Measurements from ENCODE around the gene PACSIN2. TPM values are rescaled to one million over a fixed set of nuclear protein-coding genes. Genes with fewer than 3 reads are reported as not detected.
A peak's percentile ranks its signal among the peaks of the same experiment; 100 is the strongest.

The PACSIN2 gene
- total RNA-seq, 1 donor from 2014 or later, result 46.2 TPM

GRCh38 chr22:42913874-42914510 is 101.0 kb downstream of the PACSIN2 start:
- intact Hi-C loops (cut with DNase I), result no loop called here
- Histone ChIP-seq H3K4me1 (peaks cover 22% of the 10 kb centered on the region), H3K27ac (no peak overlapping the region), H3K36me3 (no peaks in the 10 kb centered on the region), H3K4me3 (no peak overlapping the region), H3K9me3 (no peaks in the 10 kb centered on the region), H3K27me3 (no peaks in the 10 kb centered on the region)
- DNase-seq (ENCODE audit: extremely low spot score in 2 of 2), result no peak
- TF ChIP-seq CTCF (IDR thresholded peaks at IDR 0.05) (no peak), POLR2AphosphoS5 (IDR thresholded peaks at IDR 0.05; ENCODE audit: insufficient read depth in 1 of 2, low read depth in 1 of 2) (no peak), POLR2A (IDR thresholded peaks at IDR 0.05) (no peak)

- H3K4me1 ChIP-seq, result peaks cover 31% of the 10 kb centered on the region
- TF ChIP-seq CTCF (IDR thresholded peaks at IDR 0.05) (no peak), POLR2A (IDR thresholded peaks at IDR 0.05) (no peak), POLR2AphosphoS5 (IDR thresholded peaks at IDR 0.05; ENCODE audit: insufficient read depth in 1 of 2, low read depth in 1 of 2) (no peak)
- no peak overlapping the region for H3K4me3 ChIP-seq
- no peaks in the 10 kb centered on the region for H3K9me3 ChIP-seq
- no peak overlapping the region for H3K27ac ChIP-seq
- intact Hi-C loops (cut with DNase I), result no loop called here
- no peaks in the 10 kb centered on the region for H3K36me3 ChIP-seq
- no peak for DNase-seq (ENCODE audit: extremely low spot score in 2 of 2)
- no peaks in the 10 kb centered on the region for H3K27me3 ChIP-seq
Observed at GRCh38 chr22:42912059-42912458, 102.9 kb downstream of the PACSIN2 start.

- no peaks in the 10 kb centered on the region for H3K27me3 ChIP-seq
- intact Hi-C loops (cut with DNase I), result no loop called here
- H3K9me3 ChIP-seq, result no peaks in the 10 kb centered on the region
- TF ChIP-seq CTCF (IDR thresholded peaks at IDR 0.05), result no peak
- H3K4me3 ChIP-seq, result no peak overlapping the region
- peaks cover 44% of the 10 kb centered on the region for H3K4me1 ChIP-seq
- DNase-seq (ENCODE audit: extremely low spot score in 2 of 2), result no peak
- H3K36me3 ChIP-seq, result no peaks in the 10 kb centered on the region
- H3K27ac ChIP-seq, result no peak overlapping the region
Observed at GRCh38 chr22:42910221-42910942, 104.6 kb downstream of the PACSIN2 start.

GRCh38 chr22:42909363-42910058 is 105.4 kb downstream of the PACSIN2 start:
- DNase-seq (ENCODE audit: extremely low spot score in 2 of 2), result no peak
- Histone ChIP-seq H3K4me1 (peaks cover 50% of the 10 kb centered on the region), H3K27ac (no peak overlapping the region), H3K9me3 (no peaks in the 10 kb centered on the region), H3K36me3 (no peaks in the 10 kb centered on the region), H3K27me3 (no peaks in the 10 kb centered on the region), H3K4me3 (no peak overlapping the region)
- intact Hi-C loops (cut with DNase I), result no loop called here
- TF ChIP-seq CTCF (IDR thresholded peaks at IDR 0.05), result no peak
- TF ChIP-seq POLR2AphosphoS5 (IDR thresholded peaks at IDR 0.05; ENCODE audit: insufficient read depth in 1 of 2, low read depth in 1 of 2), result no peak
- TF ChIP-seq POLR2A (IDR thresholded peaks at IDR 0.05), result no peak

- intact Hi-C loops (cut with DNase I), result no loop called here
- DNase-seq (ENCODE audit: extremely low spot score in 2 of 2), result no peak
- no peak for TF ChIP-seq POLR2AphosphoS5 (IDR thresholded peaks at IDR 0.05; ENCODE audit: insufficient read depth in 1 of 2, low read depth in 1 of 2)
- no peak for TF ChIP-seq POLR2A (IDR thresholded peaks at IDR 0.05)
- no peak for TF ChIP-seq CTCF (IDR thresholded peaks at IDR 0.05)
- no peak overlapping the region for H3K4me3 ChIP-seq
- peaks cover 50% of the 10 kb centered on the region for H3K4me1 ChIP-seq
- no peaks in the 10 kb centered on the region for H3K27me3 ChIP-seq
- no peaks in the 10 kb centered on the region for H3K9me3 ChIP-seq
- no peaks in the 10 kb centered on the region for H3K36me3 ChIP-seq
- peak overlapping the region; percentile 51 for H3K27ac ChIP-seq
Observed at GRCh38 chr22:42908374-42908746, 106.6 kb downstream of the PACSIN2 start.
